Right hindlimb (tissue), 1 donor: ENCODE measurements around the gene ACSF3.
"Not testable (repeated sequence)": the region's sequence is repeated elsewhere in the genome, so short reads cannot be mapped to it uniquely, and the experiment has no call there.

Experiments
- DNase-seq: peaks from one replicate; pipeline ENCODE4 v3.0.0-alpha.2; 2018

The ACSF3 gene

GRCh38 chr16:89179656-89180315 is 86.1 kb downstream of the ACSF3 start:
- no peak for DNase-seq

GRCh38 chr16:89183463-89183862 is 89.8 kb downstream of the ACSF3 start:
- DNase-seq, result peak; percentile 14

- DNase-seq, result peak; percentile 21
These were observed 90.5 kb downstream of the ACSF3 start for GRCh38 chr16:89183975-89184676.

- DNase-seq, result no peak
These were observed 91.0 kb downstream of the ACSF3 start for GRCh38 chr16:89184677-89184932.

- DNase-seq, result peak; percentile 42
These were observed 91.5 kb downstream of the ACSF3 start for GRCh38 chr16:89184933-89185794.

GRCh38 chr16:89185887-89186592 is 92.4 kb downstream of the ACSF3 start:
- DNase-seq, result peak; percentile 9

GRCh38 chr16:89186593-89187031 is 93.0 kb downstream of the ACSF3 start:
- DNase-seq, result not testable (repeated sequence)

- peak; percentile 39 for DNase-seq
These were observed 93.5 kb downstream of the ACSF3 start for GRCh38 chr16:89187032-89187769.

GRCh38 chr16:89187770-89188392 is 94.2 kb downstream of the ACSF3 start:
- DNase-seq, result peak; percentile 27

GRCh38 chr16:89188471-89189357 is 95.1 kb downstream of the ACSF3 start:
- DNase-seq, result peak; percentile 16

GRCh38 chr16:89189358-89190025 is 95.8 kb downstream of the ACSF3 start:
- DNase-seq, result peak; percentile 15

GRCh38 chr16:89190150-89190958 is 96.7 kb downstream of the ACSF3 start:
- DNase-seq, result peak; percentile 14

GRCh38 chr16:89191033-89191900 is 97.6 kb downstream of the ACSF3 start:
- DNase-seq, result peak; percentile 36

GRCh38 chr16:89191901-89192185 is 98.2 kb downstream of the ACSF3 start:
- no peak for DNase-seq

- peak; percentile 85 for DNase-seq
These were observed 98.7 kb downstream of the ACSF3 start for GRCh38 chr16:89192186-89192955.

- DNase-seq, result peak; percentile 72
These were observed 99.4 kb downstream of the ACSF3 start for GRCh38 chr16:89192956-89193575.
